Measurements from ENCODE around the gene STK33. TPM values are rescaled to one million over a fixed set of nuclear protein-coding genes. Genes with fewer than 3 reads are reported as not detected.

Gene STK33
- total and polyA plus RNA-seq, 2 donors (not counting 3 experiments of a cell fraction or from before 2014, with no cell fraction given): 0.63 to 3.4 TPM

DNA sequence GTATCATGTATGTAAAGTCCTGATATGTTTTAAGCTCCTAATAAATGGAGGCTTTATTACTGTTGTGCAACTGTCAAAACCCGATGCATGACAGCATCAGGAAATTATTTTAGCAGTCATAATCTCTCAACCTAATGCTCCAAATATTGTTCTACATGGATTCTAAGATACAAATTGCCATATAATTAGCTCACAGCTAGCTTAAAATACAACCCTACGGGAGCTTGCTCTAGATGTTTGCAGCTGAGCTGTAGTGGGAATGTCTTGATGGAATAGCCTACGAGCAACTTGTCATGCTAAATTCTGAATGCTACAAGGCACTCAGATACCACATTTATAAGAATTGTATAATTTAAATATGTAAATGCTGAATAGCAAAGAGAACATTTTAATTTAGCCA is 109.8 kb downstream of the STK33 start:
- Histone ChIP-seq H3K79me2 (ENCODE audit: control insufficient read depth, insufficient read depth, low read length) (no peaks in the 10 kb centered on the region), H3K27me3 (ENCODE audit: control insufficient read depth in 2 of 2, insufficient read depth in 2 of 2, low read length in 2 of 2) (no peaks in the 10 kb centered on the region), H3K4me1 (ENCODE audit: control insufficient read depth, extremely low read depth, insufficient read depth, low read length) (no peaks in the 10 kb centered on the region), H3K9me1 (replicated peaks; ENCODE audit: control insufficient read depth, extremely low read depth, insufficient read depth, low read length) (no peaks in the 10 kb centered on the region), H3K9me3 (replicated peaks; ENCODE audit: control insufficient read depth, insufficient read depth, low read length) (no peaks in the 10 kb centered on the region), H4K20me1 (replicated peaks; ENCODE audit: control insufficient read depth, extremely low read depth, insufficient read depth, low read length) (no peaks in the 10 kb centered on the region), H3K36me3 (ENCODE audit: control insufficient read depth in 2 of 2, extremely low read depth in 1 of 2, insufficient read depth in 2 of 2, low read length in 2 of 2) (no peaks in the 10 kb centered on the region), H2AFZ (ENCODE audit: low read depth, low read length) (no peak overlapping the region), H3K9ac (replicated peaks; ENCODE audit: extremely low read depth, insufficient read depth, low read length) (no peak overlapping the region), H3K4me3 (replicated peaks in 1 of 3; ENCODE audit: insufficient read depth in 1 of 3, low read depth in 1 of 3, low read length in 3 of 3) (no peak overlapping the region), H3K27ac (ENCODE audit: insufficient read depth, low read depth, low read length) (no peak overlapping the region), H3K4me2 (ENCODE audit: insufficient read depth, low read length) (no peak overlapping the region)
- ChIA-PET POLR2A (no interaction called here), CTCF (no interaction called here)
- no TSS peak for BruUV-seq (replicated peaks)
- dilution Hi-C loops (cut with MboI; ENCODE audit: extremely low pct_ligation_motif_present, low sequenced_read_pairs) (no loop called here), intact Hi-C loops (cut with micrococcal nuclease) (no loop called here)
- FAIRE-seq: no peak
- DNase-seq (ENCODE audit: low read depth, low spot score): no peak
- no peak for TF ChIP-seq POLR2A (IDR thresholded peaks at IDR 0.05; ENCODE audit: low read depth, low read length)
- TF ChIP-seq EZH2 (IDR thresholded peaks at IDR 0.05; ENCODE audit: borderline replicate concordance, low read depth, low read length, severe bottlenecking): no peak
- TF ChIP-seq CTCF (IDR thresholded peaks at IDR 0.05; ENCODE audit: extremely low read depth in 1 of 2, insufficient read depth in 1 of 2, low read depth in 1 of 2, low read length in 2 of 2): no peak
- no peak for TF ChIP-seq FOS (IDR thresholded peaks at IDR 0.05; ENCODE audit: borderline replicate concordance, insufficient read depth, low read length)
- no peak for TF ChIP-seq GATA2 (IDR thresholded peaks at IDR 0.05; ENCODE audit: insufficient read depth, insufficient read length, low read depth, low read length)
- no peak for TF ChIP-seq POLR2AphosphoS5 (IDR thresholded peaks at IDR 0.05; ENCODE audit: insufficient read depth, low read depth, low read length)
- no peak for TF ChIP-seq JUN (IDR thresholded peaks at IDR 0.05; ENCODE audit: borderline replicate concordance, insufficient read depth, insufficient read length, low read depth)
- TF ChIP-seq MAX (IDR thresholded peaks at IDR 0.05; ENCODE audit: insufficient read depth, insufficient read length): no peak
- no peak for TF ChIP-seq MYC (IDR thresholded peaks at IDR 0.05; ENCODE audit: low read depth, low read length)
